Measurements from ENCODE around the gene OGT.

DNA sequence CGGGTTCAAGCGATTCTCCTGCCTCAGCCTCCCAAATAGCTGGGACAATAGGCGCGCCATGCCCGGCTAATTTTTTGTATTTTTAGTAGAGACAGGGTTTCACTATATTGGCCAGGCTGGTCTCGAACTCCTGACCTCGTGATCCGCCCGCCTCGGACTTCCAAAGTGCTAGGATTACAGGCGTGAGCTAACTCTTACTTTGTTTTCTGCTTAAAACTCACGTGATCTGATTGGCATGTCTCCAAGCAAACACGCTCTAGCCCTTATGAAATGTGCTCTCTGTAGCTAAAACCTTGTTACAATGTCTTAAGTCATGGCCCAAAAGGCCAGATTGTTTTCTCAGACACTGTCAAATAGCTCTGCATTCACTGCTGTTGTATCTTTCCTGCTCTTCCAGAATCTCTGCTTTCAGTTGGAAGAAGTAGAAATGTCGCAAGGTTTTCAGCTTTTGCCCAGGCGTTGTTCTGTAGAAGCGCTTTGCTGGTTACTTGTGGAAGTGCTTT lies 39.7 kb upstream of the OGT start:
- TF ChIP-seq, protein P1, sequence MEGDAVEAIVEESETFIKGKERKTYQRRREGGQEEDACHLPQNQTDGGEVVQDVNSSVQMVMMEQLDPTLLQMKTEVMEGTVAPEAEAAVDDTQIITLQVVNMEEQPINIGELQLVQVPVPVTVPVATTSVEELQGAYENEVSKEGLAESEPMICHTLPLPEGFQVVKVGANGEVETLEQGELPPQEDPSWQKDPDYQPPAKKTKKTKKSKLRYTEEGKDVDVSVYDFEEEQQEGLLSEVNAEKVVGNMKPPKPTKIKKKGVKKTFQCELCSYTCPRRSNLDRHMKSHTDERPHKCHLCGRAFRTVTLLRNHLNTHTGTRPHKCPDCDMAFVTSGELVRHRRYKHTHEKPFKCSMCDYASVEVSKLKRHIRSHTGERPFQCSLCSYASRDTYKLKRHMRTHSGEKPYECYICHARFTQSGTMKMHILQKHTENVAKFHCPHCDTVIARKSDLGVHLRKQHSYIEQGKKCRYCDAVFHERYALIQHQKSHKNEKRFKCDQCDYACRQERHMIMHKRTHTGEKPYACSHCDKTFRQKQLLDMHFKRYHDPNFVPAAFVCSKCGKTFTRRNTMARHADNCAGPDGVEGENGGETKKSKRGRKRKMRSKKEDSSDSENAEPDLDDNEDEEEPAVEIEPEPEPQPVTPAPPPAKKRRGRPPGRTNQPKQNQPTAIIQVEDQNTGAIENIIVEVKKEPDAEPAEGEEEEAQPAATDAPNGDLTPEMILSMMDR (conservative IDR thresholded peaks at IDR 0.05): no peak
- no peak for TF ChIP-seq ZFX (IDR thresholded peaks at IDR 0.05)

Data from C4-2B (cell line).